A673 (cell line): ENCODE results near the gene NDUFB7. TPM values are rescaled to one million over a fixed set of nuclear protein-coding genes. Genes with fewer than 3 reads are reported as not detected.

Experiments used
- BruUV-seq: library from RNA; stranded (reverse); fragments of 400-500 nt; replicated peaks from 2 replicates; lab custom pipeline; 2021; lab: Mats Ljungman, UMichigan
- CTCF ChIA-PET: fragments of 300-600 bp; sonication (Branson Sonifier 250); formaldehyde crosslinking; loops from one replicate; lab custom pipeline; 2022; ENCODE audit warnings: antibody characterized with exemption; lab: Charles Lee
- POLR2A ChIA-PET: fragments of 300-600 bp; sonication (Branson Sonifier 250); formaldehyde crosslinking; loops from one replicate; lab custom pipeline; 2022; ENCODE audit warnings: antibody characterized with exemption; ENCODE audit not compliant: low non-redundant PET; lab: Charles Lee
- DNase-seq: peaks from one replicate; pipeline ENCODE4 v3.0.0-alpha.2; 2015; ENCODE audit warnings: low spot score
- H3K27ac ChIP-seq: fragments of 200-600 bp; sonication (generic); 2 replicates; pipeline ENCODE4 v1.5.1; 2016; ENCODE audit warnings: mixed run types, low read depth, mild to moderate bottlenecking, mixed read lengths, antibody characterized with exemption, low read length; ENCODE audit not compliant: poor library complexity, severe bottlenecking
- H3K27me3 ChIP-seq: fragments of 200-600 bp; sonication (generic); replicated peaks from 2 replicates; pipeline ENCODE4 v1.6.1; 2017; ENCODE audit warnings: mixed run types, low read depth, mild to moderate bottlenecking, mixed read lengths, antibody characterized with exemption, low read length; ENCODE audit not compliant: insufficient read depth, poor library complexity
- H3K36me3 ChIP-seq: fragments of 200-600 bp; sonication (generic); 2 replicates; pipeline ENCODE4 v1.6.1; 2016; ENCODE audit warnings: mixed run types, mild to moderate bottlenecking, mixed read lengths, antibody characterized with exemption, low read length; ENCODE audit not compliant: insufficient read depth, poor library complexity, severe bottlenecking
- H3K4me1 ChIP-seq: fragments of 200-600 bp; sonication (generic); 2 replicates; pipeline ENCODE4 v1.6.1; 2017; ENCODE audit warnings: mixed run types, mild to moderate bottlenecking, mixed read lengths, antibody characterized with exemption, low read length; ENCODE audit not compliant: insufficient read depth, poor library complexity, severe bottlenecking
- H3K4me3 ChIP-seq: fragments of 200-600 bp; sonication (generic); 2 replicates; pipeline ENCODE4 v1.5.1; 2016; ENCODE audit warnings: low read depth, mixed run types, mild to moderate bottlenecking, mixed read lengths, low read length; ENCODE audit not compliant: poor library complexity, severe bottlenecking
- H3K9me3 ChIP-seq: fragments of 200-600 bp; sonication (generic); 2 replicates; pipeline ENCODE4 v1.6.1; 2016; ENCODE audit warnings: mixed run types, low read depth, mild to moderate bottlenecking, mixed read lengths, antibody characterized with exemption, low read length; ENCODE audit not compliant: poor library complexity, severe bottlenecking
- CTCF ChIP-seq: fragments of 300-800, 200-600 bp; sonication (generic); conservative IDR thresholded peaks from 2 replicates; pipeline ENCODE4 v1.5.1; 2017; ENCODE audit warnings: low read depth, mild to moderate bottlenecking, antibody characterized with exemption, low read length, moderate library complexity, mixed read lengths
- EZH2 ChIP-seq: fragments of 200-600 bp; sonication (generic); IDR thresholded peaks from 2 replicates; pipeline ENCODE4 v1.6.1; 2017; ENCODE audit warnings: borderline replicate concordance, low read depth, mild to moderate bottlenecking, mixed read lengths, antibody characterized with exemption, low read length; ENCODE audit not compliant: poor library complexity, severe bottlenecking
- intact Hi-C: fragments of 100-400 bp; cut with micrococcal nuclease; formaldehyde crosslinking; loops from one replicate; pipeline ENCODE4 v1.10.0; 2022; ENCODE audit not compliant: unreplicated experiment
- total RNA-seq: library from RNA; stranded (reverse); gene quantifications from 2 replicates; pipeline ENCODE4 v1.2.3, GENCODE V29; 2021

The NDUFB7 gene
- total RNA-seq, 1 experiment from 2014 or later: 180 TPM

- Histone ChIP-seq H3K4me1 (peaks cover 13% of the 10 kb centered on the region), H3K36me3 (peaks cover 6% of the 10 kb centered on the region), H3K27me3 (no peaks in the 10 kb centered on the region), H3K4me3 (peak overlapping the region; percentile 94), H3K9me3 (no peaks in the 10 kb centered on the region), H3K27ac (peak overlapping the region; percentile 82)
- BruUV-seq: no TSS peak
- ChIA-PET POLR2A (interaction anchor here (0.6 to 0.7 kb wide), 2 partner anchors 167 to 288 kb away, joined by 3 to 4 read pairs; no protein-coding TSS in a partner anchor), CTCF (interaction anchor here (0.6 to 3.8 kb wide), 3 partner anchors 115 to 553 kb away, joined by 3 to 55 read pairs (median 10); no protein-coding TSS in a partner anchor)
- TF ChIP-seq CTCF (no peak), EZH2 (no peak)
- intact Hi-C loops: loop anchor here (5.0 to 10.0 kb wide), 2 partner anchors 214 to 316 kb away; partner anchors contain the start of gene OR7A17
- no peak for DNase-seq
These were observed 870 bp downstream of the NDUFB7 start for GRCh38 chr19:14570864-14571527.

- no TSS peak for BruUV-seq
- TF ChIP-seq CTCF (no peak), EZH2 (no peak)
- intact Hi-C loops: no loop called here
- Histone ChIP-seq H3K4me3 (no peak overlapping the region), H3K36me3 (peaks cover 18% of the 10 kb centered on the region), H3K27ac (no peak overlapping the region), H3K27me3 (no peaks in the 10 kb centered on the region), H3K9me3 (no peaks in the 10 kb centered on the region), H3K4me1 (peaks cover 9% of the 10 kb centered on the region)
- DNase-seq: no peak
- CTCF ChIA-PET: no interaction called here
- POLR2A ChIA-PET: no interaction called here
These were observed 4.8 kb downstream of the NDUFB7 start for GRCh38 chr19:14567079-14567478.

- H3K4me3 ChIP-seq: no peak overlapping the region
- intact Hi-C loops: no loop called here
- CTCF ChIA-PET: interaction anchor here (0.5 kb wide), 1 partner anchor 210 kb away, joined by 4 read pairs; no protein-coding TSS in a partner anchor
- no peak for TF ChIP-seq CTCF
- peak; percentile 39 for DNase-seq
- no TSS peak for BruUV-seq
- peaks cover 18% of the 10 kb centered on the region for H3K36me3 ChIP-seq
- peaks cover 9% of the 10 kb centered on the region for H3K4me1 ChIP-seq
- no peaks in the 10 kb centered on the region for H3K9me3 ChIP-seq
- H3K27ac ChIP-seq: no peak overlapping the region
- POLR2A ChIA-PET: no interaction called here
- H3K27me3 ChIP-seq: no peaks in the 10 kb centered on the region
These were observed 5.2 kb downstream of the NDUFB7 start for GRCh38 chr19:14566712-14567077.
